ENCODE data around the gene UNC5A. TPM values are rescaled to one million over a fixed set of nuclear protein-coding genes. Genes with fewer than 3 reads are reported as not detected.

UNC5A gene
- total and polyA plus RNA-seq, 2 of the 8 experiments (the other 6 are each of a cell fraction or from before 2014, with no cell fraction given): 4.0 to 7.6 TPM

DNA sequence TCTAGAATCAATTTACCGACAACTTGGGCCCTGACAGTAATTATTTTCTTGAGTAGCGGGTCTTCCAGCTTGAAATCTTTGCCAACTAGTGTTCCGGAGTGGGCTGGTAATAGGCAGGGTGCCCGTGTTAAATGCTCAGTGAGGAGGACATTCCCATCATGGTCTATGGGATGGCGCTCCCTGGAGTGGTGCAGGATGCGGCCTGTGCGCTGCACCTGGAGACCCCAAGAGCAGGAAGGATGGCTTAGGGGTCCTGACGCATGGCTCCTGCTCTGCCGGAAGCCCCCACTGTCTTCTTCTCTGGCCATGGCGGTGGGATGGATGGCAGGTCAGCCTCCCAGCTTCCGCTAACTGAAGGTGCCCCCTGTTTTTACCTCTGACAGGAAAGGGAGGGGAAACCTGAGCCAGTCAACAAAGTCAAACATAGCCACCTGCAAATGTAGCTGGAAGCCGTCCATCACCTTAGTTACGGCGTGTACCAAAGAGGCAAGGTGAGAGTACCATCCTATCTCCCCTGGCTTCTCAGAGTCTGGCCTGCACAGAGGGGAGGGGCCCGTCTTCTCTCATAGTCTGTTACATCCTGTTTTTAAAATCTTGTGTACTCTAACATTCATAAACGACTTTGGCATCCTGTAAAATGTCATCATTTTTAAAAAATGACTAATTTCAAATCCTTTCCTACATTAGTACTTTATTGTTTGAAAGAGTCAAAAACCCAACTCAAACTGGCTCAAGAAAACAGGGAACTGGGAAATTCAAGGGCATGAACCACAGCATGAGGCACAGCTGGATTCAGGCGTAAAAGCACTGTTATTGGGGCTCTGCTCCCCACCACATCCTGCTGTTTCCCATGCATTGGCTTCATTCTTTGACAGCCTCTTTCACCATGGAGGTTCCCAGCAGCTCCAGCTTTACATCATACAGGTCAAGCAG lies 28.5 kb upstream of the UNC5A start:
- peak overlapping the region; percentile 66; the same call in 1 of the 2 replicates for H4K8ac ChIP-seq (ENCODE audit: extremely low read depth, insufficient read depth, low read length)
- H3K4ac ChIP-seq (replicated peaks; ENCODE audit: insufficient read length, low read depth, low read length): no peak overlapping the region
- TF ChIP-seq TEAD4 (IDR thresholded peaks at IDR 0.05; ENCODE audit: low read depth, low read length): no peak
- no peak for TF ChIP-seq CHD2 (IDR thresholded peaks at IDR 0.05; ENCODE audit: low read length)
- TF ChIP-seq JUND (IDR thresholded peaks at IDR 0.05; ENCODE audit: low read length): no peak
- no peak for TF ChIP-seq SP4 (IDR thresholded peaks at IDR 0.05; ENCODE audit: low read length)
- TF ChIP-seq SP1 (IDR thresholded peaks at IDR 0.05; ENCODE audit: low read depth, low read length): no peak
- H4K5ac ChIP-seq (ENCODE audit: insufficient read length, low read depth, low read length): no peak overlapping the region
- H2BK120ac ChIP-seq (replicated peaks; ENCODE audit: low read depth, low read length): no peak overlapping the region
- H3K27ac ChIP-seq (ENCODE audit: low read depth, low read length): no peak overlapping the region
- H2AK5ac ChIP-seq (ENCODE audit: low read depth, low read length): no peak overlapping the region
- H3K23me2 ChIP-seq (ENCODE audit: low read depth, low read length): no peaks in the 10 kb centered on the region; the same call in 1 of the 2 replicates
- H2BK15ac ChIP-seq (ENCODE audit: low read length): no peak overlapping the region
- H2BK12ac ChIP-seq (ENCODE audit: low read depth, low read length): no peak overlapping the region
- FAIRE-seq: no peak
- no peak for DNase-seq (ENCODE audit: low read depth in 1 of 2, low spot score in 2 of 2)
- POLR2A ChIA-PET (ENCODE audit: partially characterized antibody): interaction anchor here (1.1 kb wide), 2 partner anchors 10 to 37 kb away, joined by 3 to 5 read pairs; no protein-coding TSS in a partner anchor
- no peak overlapping the region for H3K4me2 ChIP-seq (ENCODE audit: insufficient read depth in 1 of 2, low read depth in 2 of 2, low read length in 2 of 2)
- no peak overlapping the region for H3K56ac ChIP-seq (replicated peaks; ENCODE audit: insufficient read length, low read depth, low read length)
- 90% methylated on average over 17 of the region's 17 CpGs; no CpG with 5 or more reads in 1 of the 2 experiments for WGBS, 2 experiments (ENCODE audit: extremely low coverage in 1 of 2, insufficient coverage in 1 of 2, insufficient read length in 1 of 2, insufficient replicate concordance in 2 of 2, low coverage in 1 of 2, low lambda C conversion rate in 2 of 2, missing lambda C conversion rate in 1 of 2)
- no peaks in the 10 kb centered on the region for H3K79me2 ChIP-seq (ENCODE audit: control insufficient read depth in 1 of 2, insufficient read depth in 2 of 2, low read length in 2 of 2)
- CTCF ChIA-PET (ENCODE audit: partially characterized antibody): interaction anchor here (0.6 to 1.4 kb wide), 8 partner anchors 8 to 392 kb away, joined by 3 to 8 read pairs (median 4); no protein-coding TSS in a partner anchor
- H2BK20ac ChIP-seq (ENCODE audit: low read length): no peak overlapping the region
- no peak overlapping the region; the same call in 1 of the 2 replicates for H2BK5ac ChIP-seq (ENCODE audit: low read depth, low read length)
- no peaks in the 10 kb centered on the region for H3K36me3 ChIP-seq (ENCODE audit: control insufficient read depth in 2 of 4, insufficient read depth in 4 of 4, low read length in 3 of 4)
- H2AFZ ChIP-seq (ENCODE audit: low read length): no peak overlapping the region
- no peak overlapping the region for H3K9ac ChIP-seq (replicated peaks in 1 of 4; ENCODE audit: extremely low read depth in 1 of 4, low read depth in 3 of 4, low read length in 3 of 4)
- no peaks in the 10 kb centered on the region for H3K79me1 ChIP-seq (ENCODE audit: low read depth, low read length)
- H3K23ac ChIP-seq (ENCODE audit: insufficient read length): no peak overlapping the region
- H3K9me3 ChIP-seq (ENCODE audit: insufficient read depth in 2 of 2, low read depth in 1 of 2, low read length in 1 of 2): no peaks in the 10 kb centered on the region
- peak overlapping the region; percentile 5 for H4K91ac ChIP-seq (replicated peaks; ENCODE audit: insufficient read length, low read length)
- peaks cover 0 to 17% (median 9%) of the 10 kb centered on the region in 4 experiments; a peak in 5 of 7 replicates for H3K4me1 ChIP-seq (replicated peaks in 1 of 4; ENCODE audit: control insufficient read depth in 3 of 4, insufficient read depth in 4 of 4, low read length in 3 of 4)
- peaks cover 0 to 2% (median 0%) of the 10 kb centered on the region in 4 experiments; a peak in 1 of 7 replicates for H3K27me3 ChIP-seq (replicated peaks in 1 of 4; ENCODE audit: control insufficient read depth in 3 of 4, extremely low read depth in 1 of 4, insufficient read depth in 3 of 4, low read length in 3 of 4)
- H4K20me1 ChIP-seq (replicated peaks in 1 of 2; ENCODE audit: control insufficient read depth in 1 of 2, insufficient read depth in 2 of 2, low read length in 2 of 2): no peaks in the 10 kb centered on the region
- H3K4me3 ChIP-seq (ENCODE audit: extremely low read depth in 1 of 4, insufficient read depth in 2 of 4, low read depth in 3 of 4, low read length in 4 of 4): no peak overlapping the region
- no peak overlapping the region for H3K14ac ChIP-seq (ENCODE audit: insufficient read length)
- H3K18ac ChIP-seq (ENCODE audit: extremely low read depth, low read length): no peak overlapping the region

All from H1 (cell line).